ENCODE measurements around the gene FPR2. TPM values are rescaled to one million over a fixed set of nuclear protein-coding genes. Genes with fewer than 3 reads are reported as not detected.

FPR2 gene, protein sequence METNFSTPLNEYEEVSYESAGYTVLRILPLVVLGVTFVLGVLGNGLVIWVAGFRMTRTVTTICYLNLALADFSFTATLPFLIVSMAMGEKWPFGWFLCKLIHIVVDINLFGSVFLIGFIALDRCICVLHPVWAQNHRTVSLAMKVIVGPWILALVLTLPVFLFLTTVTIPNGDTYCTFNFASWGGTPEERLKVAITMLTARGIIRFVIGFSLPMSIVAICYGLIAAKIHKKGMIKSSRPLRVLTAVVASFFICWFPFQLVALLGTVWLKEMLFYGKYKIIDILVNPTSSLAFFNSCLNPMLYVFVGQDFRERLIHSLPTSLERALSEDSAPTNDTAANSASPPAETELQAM
- total RNA-seq (2022; extraction: Qiagen RNA extraction) = not detected in 5 replicates

DNA sequence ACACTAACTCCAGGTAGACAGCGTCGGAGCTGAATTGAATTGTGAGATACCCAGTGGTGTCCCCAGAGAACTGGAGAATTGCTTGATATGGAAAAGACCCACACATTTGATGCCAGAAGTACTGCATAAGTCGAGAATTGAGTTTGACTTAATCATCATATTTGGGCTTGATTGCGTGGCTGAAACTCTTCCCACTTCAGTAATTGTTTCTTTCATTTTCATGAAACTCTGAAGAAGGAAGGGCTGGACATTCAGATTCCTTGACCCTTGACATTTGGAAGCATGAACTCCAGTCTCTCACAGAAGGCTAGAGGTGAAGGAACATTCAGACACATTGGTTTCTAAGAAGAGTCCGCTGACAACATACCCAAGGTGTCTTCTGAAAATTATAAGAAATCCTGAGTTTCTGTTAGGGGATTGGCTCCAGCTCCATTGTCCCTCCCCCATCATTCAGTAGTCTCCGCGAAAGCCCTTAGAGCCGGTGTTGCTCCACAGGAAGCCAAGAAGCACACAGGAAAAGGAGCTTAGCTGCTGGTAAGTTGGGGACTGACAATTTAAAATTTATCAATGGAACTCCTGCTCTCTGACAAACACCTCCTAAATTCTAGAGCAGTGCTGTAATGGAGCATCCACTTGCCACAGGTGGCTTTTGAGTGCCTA, at the start of gene FPR2:
TSS of gene FPR2 (plus strand) at position 484 of the 660 bp plus-strand sequence. CDS start 7,479 bp downstream, outside the sequence.

DNA sequence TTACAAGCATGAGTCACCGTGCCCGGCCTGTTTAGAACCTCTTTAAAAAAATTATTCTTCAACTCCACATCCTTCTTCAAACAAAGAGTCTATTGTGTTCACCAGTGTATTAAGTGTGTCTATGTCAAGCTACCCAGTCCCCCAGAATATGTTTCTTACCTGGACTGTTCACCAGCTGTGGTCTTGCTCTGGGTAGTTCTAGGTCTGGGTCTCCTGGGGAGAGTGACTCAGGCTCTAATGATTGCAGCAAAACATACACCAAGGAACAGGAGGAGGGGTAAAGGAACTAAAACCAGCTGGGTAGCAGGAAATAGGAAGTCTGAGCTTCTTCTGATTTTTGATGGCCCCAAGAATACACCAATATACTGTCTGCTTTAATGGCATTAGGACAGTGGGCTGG, 9.3 kb upstream of the FPR2 start, which contains the start of gene FPR1:
TSS of gene FPR1 (minus strand) at position 224 of the 400 bp plus-strand sequence. CDS start 4,884 bp downstream, outside the sequence.

DNA sequence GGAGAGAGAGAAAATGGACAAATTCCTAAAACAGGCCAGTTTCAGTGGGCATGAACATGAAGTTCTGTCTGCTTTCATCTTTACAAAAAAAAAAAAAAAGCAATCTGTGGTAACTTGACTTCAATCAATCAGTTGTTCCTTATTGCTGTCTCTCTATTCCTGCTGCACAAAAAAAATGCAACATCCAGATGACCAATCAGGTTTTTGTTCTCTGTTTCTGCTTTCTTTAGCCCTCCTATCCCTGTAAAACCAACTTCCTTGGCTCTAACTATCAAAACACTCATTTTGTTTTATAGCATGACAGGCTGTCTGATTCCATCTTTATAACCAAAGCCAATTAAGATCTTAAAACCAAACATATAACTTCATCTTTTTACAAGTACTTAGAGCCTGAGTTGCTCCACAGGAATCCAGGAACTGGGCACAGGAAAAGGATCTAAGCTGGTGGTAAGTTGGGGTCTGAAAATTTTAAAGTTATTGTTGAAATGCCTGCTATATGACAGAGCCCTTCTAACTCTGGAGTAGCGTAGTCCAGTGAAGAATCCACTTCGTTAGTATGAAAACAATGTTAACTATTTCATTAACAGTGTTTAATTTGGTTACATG, 34.0 kb downstream of the FPR2 start, which contains the start of gene FPR3:
TSS of gene FPR3 (plus strand) at position 273 of the 606 bp plus-strand sequence. CDS start 28,592 bp downstream, outside the sequence.

Other genes starting within 250 kb of the FPR2 start
- gene SIGLEC6, start 229.5 kb upstream of the FPR2 start, total RNA-seq (2022; extraction: Qiagen RNA extraction) = not detected in 5 replicates
- 3.3 to 4.4 TPM (median 4.3 TPM) in 5 replicates for gene ZNF175, start 189.9 kb upstream of the FPR2 start, total RNA-seq (2022; extraction: Qiagen RNA extraction)
- not detected in 5 replicates for gene SIGLEC5, start 130.8 kb upstream of the FPR2 start, total RNA-seq (2022; extraction: Qiagen RNA extraction)
- 0.08 to 0.15 TPM (median 0.08 TPM) in 3 of 5 replicates, not detected in the others for gene SIGLEC14, start 114.4 kb upstream of the FPR2 start, total RNA-seq (2022; extraction: Qiagen RNA extraction)
- gene SPACA6, start 67.8 kb upstream of the FPR2 start, total RNA-seq (2022; extraction: Qiagen RNA extraction) = 11.6 to 14.2 TPM (median 12.3 TPM) in 5 replicates
- gene HAS1, start 37.2 kb upstream of the FPR2 start, total RNA-seq (2022; extraction: Qiagen RNA extraction) = 0.03 TPM in 1 of 5 replicates, not detected in the others
- gene FPR1, start 9.3 kb upstream of the FPR2 start, total RNA-seq (2022; extraction: Qiagen RNA extraction) = 0.09 to 0.19 TPM (median 0.15 TPM) in 5 replicates
- gene FPR3, start 34.0 kb downstream of the FPR2 start, total RNA-seq (2022; extraction: Qiagen RNA extraction) = not detected in 5 replicates
- gene ZNF577, start 126.8 kb downstream of the FPR2 start, total RNA-seq (2022; extraction: Qiagen RNA extraction) = 0.03 to 0.07 TPM in 2 of 5 replicates, not detected in the others
- gene ZNF649, start 143.8 kb downstream of the FPR2 start, total RNA-seq (2022; extraction: Qiagen RNA extraction) = 0.08 to 0.36 TPM (median 0.27 TPM) in 5 replicates
- 0.82 to 1.7 TPM (median 0.93 TPM) in 5 replicates for gene ZNF613, start 166.3 kb downstream of the FPR2 start, total RNA-seq (2022; extraction: Qiagen RNA extraction)
- 3.4 to 5.1 TPM (median 3.5 TPM) in 5 replicates for gene ZNF350, start 225.7 kb downstream of the FPR2 start, total RNA-seq (2022; extraction: Qiagen RNA extraction)
- 3.1 to 4.8 TPM (median 4.0 TPM) in 5 replicates for gene ZNF615, start 247.0 kb downstream of the FPR2 start, total RNA-seq (2022; extraction: Qiagen RNA extraction)

All from A549 treated with AZD2906 at 1 μM for 4 hours (cell line).